Measurements from ENCODE around the gene NRARP. TPM values are rescaled to one million over a fixed set of nuclear protein-coding genes. Genes with fewer than 3 reads are reported as not detected.

NRARP gene
- total RNA-seq, 1 experiment from 2014 or later: 7.4 TPM

DNA sequence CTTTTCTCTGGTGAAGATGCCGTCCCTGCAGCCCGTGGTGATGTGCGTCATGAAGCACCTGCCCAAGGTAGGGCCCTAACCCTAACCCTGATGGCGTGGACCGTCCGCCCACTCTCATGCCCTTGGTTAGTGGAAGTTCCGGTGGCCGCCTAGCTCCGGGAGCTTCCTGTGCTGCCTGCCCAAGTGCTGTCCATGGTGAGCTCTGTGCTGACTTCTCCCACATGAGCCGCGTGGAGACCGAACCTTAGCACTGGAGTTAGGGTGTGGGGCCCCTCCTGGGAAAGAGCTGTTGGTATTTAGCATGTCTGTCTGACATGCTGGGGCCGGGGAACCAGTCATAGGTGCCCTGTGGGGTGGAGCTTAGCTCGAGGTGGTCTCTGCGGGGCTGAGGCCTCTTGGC is 45.7 kb downstream of the NRARP start:
- no peaks in the 10 kb centered on the region for H3K27me3 ChIP-seq (replicated peaks; ENCODE audit: insufficient read depth, low read depth, low read length, poor library complexity)
- peaks cover 16% of the 10 kb centered on the region for H3K36me3 ChIP-seq (ENCODE audit: insufficient read depth, low read length, poor library complexity, severe bottlenecking)
- ChIA-PET POLR2A (ENCODE audit: low non-redundant PET) (no interaction called here), CTCF (no interaction called here)
- H3K4me1 ChIP-seq (ENCODE audit: insufficient read depth, low read length, poor library complexity, severe bottlenecking): peaks cover 15% of the 10 kb centered on the region
- BruUV-seq (replicated peaks): no TSS peak
- DNase-seq (ENCODE audit: low spot score): no peak
- peak overlapping the region; percentile 88 for H3K4me3 ChIP-seq (ENCODE audit: low read depth, low read length, poor library complexity, severe bottlenecking)
- peak overlapping the region; percentile 79 for H3K27ac ChIP-seq (ENCODE audit: low read depth, low read length, poor library complexity, severe bottlenecking)
- TF ChIP-seq, protein P1, sequence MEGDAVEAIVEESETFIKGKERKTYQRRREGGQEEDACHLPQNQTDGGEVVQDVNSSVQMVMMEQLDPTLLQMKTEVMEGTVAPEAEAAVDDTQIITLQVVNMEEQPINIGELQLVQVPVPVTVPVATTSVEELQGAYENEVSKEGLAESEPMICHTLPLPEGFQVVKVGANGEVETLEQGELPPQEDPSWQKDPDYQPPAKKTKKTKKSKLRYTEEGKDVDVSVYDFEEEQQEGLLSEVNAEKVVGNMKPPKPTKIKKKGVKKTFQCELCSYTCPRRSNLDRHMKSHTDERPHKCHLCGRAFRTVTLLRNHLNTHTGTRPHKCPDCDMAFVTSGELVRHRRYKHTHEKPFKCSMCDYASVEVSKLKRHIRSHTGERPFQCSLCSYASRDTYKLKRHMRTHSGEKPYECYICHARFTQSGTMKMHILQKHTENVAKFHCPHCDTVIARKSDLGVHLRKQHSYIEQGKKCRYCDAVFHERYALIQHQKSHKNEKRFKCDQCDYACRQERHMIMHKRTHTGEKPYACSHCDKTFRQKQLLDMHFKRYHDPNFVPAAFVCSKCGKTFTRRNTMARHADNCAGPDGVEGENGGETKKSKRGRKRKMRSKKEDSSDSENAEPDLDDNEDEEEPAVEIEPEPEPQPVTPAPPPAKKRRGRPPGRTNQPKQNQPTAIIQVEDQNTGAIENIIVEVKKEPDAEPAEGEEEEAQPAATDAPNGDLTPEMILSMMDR (conservative IDR thresholded peaks at IDR 0.05; ENCODE audit: low read depth, low read length): no peak
- no peak for TF ChIP-seq EZH2 (IDR thresholded peaks at IDR 0.05; ENCODE audit: borderline replicate concordance, low read depth, low read length, poor library complexity, severe bottlenecking)
- intact Hi-C loops (cut with micrococcal nuclease; ENCODE audit: unreplicated experiment): no loop called here
- no peaks in the 10 kb centered on the region for H3K9me3 ChIP-seq (ENCODE audit: low read depth, low read length, poor library complexity, severe bottlenecking)

DNA sequence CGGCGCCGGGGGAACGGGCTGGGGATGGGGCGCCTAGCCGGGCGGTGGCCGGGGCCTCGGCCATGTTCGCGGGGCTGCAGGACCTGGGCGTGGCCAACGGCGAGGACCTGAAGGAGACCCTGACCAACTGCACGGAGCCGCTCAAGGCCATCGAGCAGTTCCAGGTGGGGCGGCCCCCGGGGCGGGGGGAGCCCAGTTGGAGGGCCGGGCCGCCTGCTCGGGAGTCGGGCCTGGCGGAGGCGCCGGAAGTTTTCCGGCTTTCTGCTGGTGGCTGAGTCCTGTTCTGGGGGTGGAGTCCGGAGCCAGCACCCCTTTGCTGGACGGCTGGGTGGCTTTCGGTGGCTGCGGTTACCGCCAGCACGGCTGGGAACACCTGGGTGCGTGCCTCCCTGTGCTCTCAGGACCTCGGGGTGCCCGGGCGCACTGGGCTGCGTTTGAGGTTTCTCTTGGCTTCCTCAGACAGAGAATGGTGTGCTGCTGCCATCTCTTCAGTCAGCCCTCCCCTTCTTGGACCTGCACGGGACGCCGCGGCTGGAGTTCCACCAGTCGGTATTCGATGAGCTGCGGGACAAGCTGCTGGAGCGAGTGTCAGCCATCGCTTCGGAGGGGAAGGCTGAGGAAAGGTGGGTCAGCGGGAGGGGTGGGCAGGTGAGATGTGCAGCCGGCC is 46.5 kb downstream of the NRARP start:
- TF ChIP-seq, protein P1 (conservative IDR thresholded peaks at IDR 0.05; ENCODE audit: low read depth, low read length): no peak
- no peak for TF ChIP-seq EZH2 (IDR thresholded peaks at IDR 0.05; ENCODE audit: borderline replicate concordance, low read depth, low read length, poor library complexity, severe bottlenecking)
- no peak for DNase-seq (ENCODE audit: low spot score)
- no TSS peak for BruUV-seq (replicated peaks)
- Histone ChIP-seq H3K4me1 (ENCODE audit: insufficient read depth, low read length, poor library complexity, severe bottlenecking) (peaks cover 15% of the 10 kb centered on the region), H3K27ac (ENCODE audit: low read depth, low read length, poor library complexity, severe bottlenecking) (peak overlapping the region; percentile 79), H3K9me3 (ENCODE audit: low read depth, low read length, poor library complexity, severe bottlenecking) (no peaks in the 10 kb centered on the region), H3K36me3 (ENCODE audit: insufficient read depth, low read length, poor library complexity, severe bottlenecking) (peaks cover 16% of the 10 kb centered on the region), H3K27me3 (replicated peaks; ENCODE audit: insufficient read depth, low read depth, low read length, poor library complexity) (no peaks in the 10 kb centered on the region), H3K4me3 (ENCODE audit: low read depth, low read length, poor library complexity, severe bottlenecking) (peak overlapping the region; percentile 88)
- ChIA-PET CTCF (no interaction called here), POLR2A (ENCODE audit: low non-redundant PET) (interaction anchor here (1.1 kb wide), 1 partner anchor 15 kb away, joined by 3 read pairs; the partner anchor contains the start of gene TUBB4B)
- intact Hi-C loops (cut with micrococcal nuclease; ENCODE audit: unreplicated experiment): no loop called here

DNA sequence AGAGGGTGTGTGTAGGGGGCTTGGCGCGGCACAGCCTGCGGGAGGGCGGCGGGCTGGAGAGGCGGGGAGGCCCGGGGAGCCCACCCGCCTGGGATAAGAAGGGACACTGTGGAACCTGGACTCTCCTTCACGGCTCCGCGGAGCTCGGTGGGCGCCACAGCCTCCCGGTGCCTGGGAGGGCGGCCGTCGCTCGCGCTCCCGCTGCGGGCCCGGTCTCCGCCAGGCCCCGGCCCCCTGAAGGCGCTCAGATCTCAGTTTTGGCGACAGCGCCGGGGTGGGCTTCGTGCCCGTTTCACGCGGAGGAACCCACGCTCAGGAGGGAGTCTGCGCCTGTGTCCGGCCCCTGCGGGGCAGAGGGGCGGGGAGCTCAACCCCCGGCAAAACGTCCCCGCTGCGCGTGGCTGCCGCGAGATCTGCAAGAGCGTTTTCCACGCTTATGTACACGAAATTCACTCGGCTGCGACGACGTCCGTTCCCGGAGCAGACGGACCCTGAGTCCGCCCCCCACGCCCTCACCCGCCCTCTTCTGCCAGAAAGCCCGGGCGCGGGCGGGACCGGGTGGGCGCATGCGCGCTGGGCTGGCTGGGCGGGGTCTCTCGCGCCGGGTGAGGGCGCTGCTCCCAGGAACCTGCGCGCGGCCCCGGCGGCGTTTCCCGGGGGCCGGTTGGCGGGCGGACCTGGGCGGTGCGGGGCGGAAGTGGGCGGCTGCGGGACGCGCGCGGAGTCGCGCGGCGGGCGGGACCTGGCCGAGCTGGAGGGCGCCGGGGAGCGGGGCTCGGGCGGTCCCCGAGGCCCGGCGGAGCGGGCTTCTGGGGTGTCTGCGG is 47.2 kb downstream of the NRARP start, which contains the start of gene NELFB:
NELFB (plus strand) TSS at position 704 of the 824 bp plus-strand sequence.
- ChIA-PET CTCF (interaction anchor here (0.6 to 2.3 kb wide), 2 partner anchors 18 to 168 kb away, joined by 3 to 11 read pairs; partner anchors contain the start of genes EXD3 and NOXA1), POLR2A (ENCODE audit: low non-redundant PET) (interaction anchor here (1.1 kb wide), 1 partner anchor 14 kb away, joined by 3 read pairs; the partner anchor contains the start of gene TUBB4B)
- Histone ChIP-seq H3K4me3 (ENCODE audit: low read depth, low read length, poor library complexity, severe bottlenecking) (peak within 1 kb of the TSS; percentile 88), H3K27me3 (replicated peaks; ENCODE audit: insufficient read depth, low read depth, low read length, poor library complexity) (no peaks in the 10 kb centered on the region), H3K9me3 (ENCODE audit: low read depth, low read length, poor library complexity, severe bottlenecking) (no peaks in the 10 kb centered on the region), H3K36me3 (ENCODE audit: insufficient read depth, low read length, poor library complexity, severe bottlenecking) (peaks cover 16% of the 10 kb centered on the region), H3K4me1 (ENCODE audit: insufficient read depth, low read length, poor library complexity, severe bottlenecking) (peaks cover 15% of the 10 kb centered on the region), H3K27ac (ENCODE audit: low read depth, low read length, poor library complexity, severe bottlenecking) (peak within 1 kb of the TSS; percentile 88)
- no peak for TF ChIP-seq EZH2 (IDR thresholded peaks at IDR 0.05; ENCODE audit: borderline replicate concordance, low read depth, low read length, poor library complexity, severe bottlenecking)
- TF ChIP-seq, protein P1 (conservative IDR thresholded peaks at IDR 0.05; ENCODE audit: low read depth, low read length): no peak
- BruUV-seq (replicated peaks): no TSS peak
- DNase-seq (ENCODE audit: low spot score): peak; percentile 93
- intact Hi-C loops (cut with micrococcal nuclease; ENCODE audit: unreplicated experiment): no loop called here
